AG10803 (cell line): ENCODE data around the gene ZNF503.

ENCODE experiments used
- DNase-seq: peaks from one replicate; pipeline ENCODE4 v3.0.0; 2010; ENCODE audit warnings: low read depth
- H3K4me3 ChIP-seq: 2 replicates; pipeline ENCODE4 v1.5.1; 2011; ENCODE audit warnings: mild to moderate bottlenecking, low read length, control low read depth
- CTCF ChIP-seq: conservative IDR thresholded peaks from 2 replicates; pipeline ENCODE4 v1.5.1; 2011; ENCODE audit warnings: mild to moderate bottlenecking, low read length, control low read depth, inconsistent platforms

The ZNF503 gene

GRCh38 chr10:75437693-75438092 is 36.1 kb upstream of the ZNF503 start:
- no peak for DNase-seq

GRCh38 chr10:75436896-75437295 is 35.3 kb upstream of the ZNF503 start:
- no peak for TF ChIP-seq CTCF
- H3K4me3 ChIP-seq, result no peak overlapping the region
- no peak for DNase-seq

More at GRCh38 chr10:75437693-75438092, 36.1 kb upstream of the ZNF503 start:
- no peak for TF ChIP-seq CTCF
- no peak overlapping the region for H3K4me3 ChIP-seq

- no peak for DNase-seq
- H3K4me3 ChIP-seq, result no peak overlapping the region
- TF ChIP-seq CTCF, result no peak
Observed at GRCh38 chr10:75435291-75435690, 33.7 kb upstream of the ZNF503 start.

GRCh38 chr10:75434291-75434690 is 32.7 kb upstream of the ZNF503 start:
- DNase-seq, result no peak
- no peak for TF ChIP-seq CTCF
- H3K4me3 ChIP-seq, result no peak overlapping the region

GRCh38 chr10:75433216-75433615 is 31.7 kb upstream of the ZNF503 start:
- H3K4me3 ChIP-seq, result no peak overlapping the region
- TF ChIP-seq CTCF, result no peak

GRCh38 chr10:75432763-75433162 is 31.2 kb upstream of the ZNF503 start:
- H3K4me3 ChIP-seq, result no peak overlapping the region
- DNase-seq, result no peak

More at GRCh38 chr10:75433216-75433615, 31.7 kb upstream of the ZNF503 start:
- DNase-seq, result no peak

GRCh38 chr10:75432176-75432575 is 30.6 kb upstream of the ZNF503 start:
- no peak for DNase-seq
- H3K4me3 ChIP-seq, result no peak overlapping the region
- TF ChIP-seq CTCF, result no peak

More at GRCh38 chr10:75432763-75433162, 31.2 kb upstream of the ZNF503 start:
- no peak for TF ChIP-seq CTCF
